ENCODE measurements around the gene PRXL2A. TPM values are rescaled to one million over a fixed set of nuclear protein-coding genes. Genes with fewer than 3 reads are reported as not detected.

PRXL2A gene
- total RNA-seq, 1 donor from 2014 or later, result 101 TPM

DNA sequence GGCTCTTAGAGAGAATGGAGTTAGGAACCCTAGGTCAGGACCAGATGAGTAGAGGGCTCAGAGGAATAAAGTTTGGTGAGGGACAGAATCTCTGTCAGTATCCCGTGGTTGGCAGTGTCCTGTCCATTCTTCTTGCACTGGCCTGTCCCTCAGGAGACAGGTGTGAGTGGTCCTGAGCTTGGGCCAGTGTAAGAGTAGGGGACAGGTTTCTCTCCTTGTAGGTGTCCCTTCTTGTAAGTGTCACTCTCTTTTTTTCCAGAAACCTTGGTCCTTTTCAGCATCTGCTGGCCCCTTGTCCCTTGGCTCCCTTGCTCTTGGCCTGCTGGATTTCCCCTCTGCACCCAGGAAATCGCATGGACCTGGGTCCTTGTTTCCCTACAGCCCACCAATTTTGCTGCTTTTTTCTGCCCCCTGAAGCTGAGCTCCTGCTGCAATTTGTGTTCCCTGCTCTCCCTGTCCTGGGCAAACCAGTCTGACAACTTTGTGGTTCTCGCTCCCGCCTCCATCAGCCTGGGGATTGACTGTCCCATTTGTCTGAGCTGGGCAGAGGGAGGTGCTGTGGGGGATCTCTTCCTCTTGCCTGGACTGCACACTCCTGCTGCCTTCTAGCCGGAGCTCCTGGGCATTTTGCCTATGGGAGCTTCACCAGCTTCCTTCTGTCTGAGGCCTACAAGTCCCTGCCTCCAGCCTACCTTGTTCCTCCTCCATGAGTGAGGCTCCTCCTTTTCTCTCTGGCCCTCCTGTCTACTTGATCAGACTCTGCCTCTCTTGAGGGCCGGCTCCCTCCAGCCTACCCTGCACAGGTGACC, 52.3 kb downstream of the PRXL2A start:
- no peak for DNase-seq (ENCODE audit: low read depth in 2 of 2)

GRCh38 chr10:80461208-80462183, 53.1 kb downstream of the PRXL2A start:
- no peak for DNase-seq (ENCODE audit: low read depth in 2 of 2)

GRCh38 chr10:80462299-80462980, 54.1 kb downstream of the PRXL2A start:
- DNase-seq (ENCODE audit: low read depth in 2 of 2), result peak in 1 of 2 donors; percentile 66

GRCh38 chr10:80462981-80463741, 54.8 kb downstream of the PRXL2A start:
- DNase-seq (ENCODE audit: low read depth in 2 of 2), result peak in 1 of 2 donors; percentile 75

DNA sequence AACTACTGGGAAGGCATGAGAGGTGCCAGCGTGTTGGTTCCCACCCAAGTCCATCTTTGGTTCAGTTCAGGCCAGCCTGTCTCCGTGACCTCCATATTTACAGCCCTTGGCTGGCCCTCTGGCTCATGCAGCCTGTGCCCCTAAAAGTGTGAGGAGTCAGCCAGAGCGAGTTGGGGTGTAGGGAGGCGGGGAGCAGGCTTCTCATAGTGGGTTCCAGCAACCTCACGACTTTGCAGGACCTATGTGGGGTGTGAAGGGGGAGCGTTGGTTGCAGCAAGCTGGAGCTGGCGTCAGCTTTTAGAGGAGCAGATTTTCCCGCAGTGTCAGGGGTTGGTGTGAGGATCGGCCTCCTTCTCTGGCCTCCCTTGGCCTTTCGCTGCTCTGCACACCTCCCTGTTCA, 55.5 kb downstream of the PRXL2A start:
- no peak for DNase-seq (ENCODE audit: low read depth in 2 of 2)

DNA sequence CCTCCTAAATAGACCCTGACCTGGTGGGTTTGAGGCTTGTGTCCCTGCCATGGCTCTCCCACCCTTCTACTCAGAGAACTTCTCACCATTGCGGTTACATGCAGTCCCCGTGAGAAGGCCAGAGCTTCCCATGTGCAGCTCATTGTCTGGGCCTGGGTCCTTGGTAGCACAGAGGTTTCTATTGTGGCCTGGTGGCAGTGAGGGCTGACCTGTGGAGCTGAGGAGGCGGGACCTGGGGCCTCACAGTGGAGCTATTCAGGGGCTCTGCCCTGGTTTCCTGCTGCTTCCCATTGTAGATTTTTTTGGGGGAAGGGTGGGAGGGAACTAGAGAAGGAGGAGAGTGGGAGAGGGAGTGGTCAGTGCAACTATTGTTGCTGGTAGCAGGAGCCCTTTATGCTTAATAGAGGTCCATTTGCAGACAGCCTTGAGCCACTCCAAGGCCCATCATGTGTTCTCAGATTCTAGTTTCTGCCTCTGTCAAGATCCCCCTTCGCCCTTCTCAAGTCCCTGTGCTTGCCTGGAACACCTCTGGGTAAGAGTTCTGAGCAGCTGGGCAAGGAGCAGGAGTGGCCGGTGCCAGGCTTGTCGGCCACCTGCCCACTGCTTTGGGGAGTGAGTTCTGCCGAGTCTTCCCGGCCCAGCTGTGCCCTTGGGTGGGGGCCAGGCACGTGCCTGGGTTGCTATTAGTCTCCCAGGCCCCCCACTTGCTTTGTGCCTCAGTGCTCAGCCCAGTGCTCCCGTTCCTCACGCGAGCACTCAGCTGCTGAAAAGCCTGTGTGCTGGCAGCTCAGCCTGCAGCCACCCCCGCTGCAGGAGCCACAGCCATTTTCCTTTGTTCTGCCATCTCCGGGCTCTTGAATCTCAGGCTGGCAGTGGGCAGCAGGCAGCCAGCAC, 56.5 kb downstream of the PRXL2A start:
- DNase-seq (ENCODE audit: low read depth in 2 of 2), result peak; percentile 47 to 80

DNA sequence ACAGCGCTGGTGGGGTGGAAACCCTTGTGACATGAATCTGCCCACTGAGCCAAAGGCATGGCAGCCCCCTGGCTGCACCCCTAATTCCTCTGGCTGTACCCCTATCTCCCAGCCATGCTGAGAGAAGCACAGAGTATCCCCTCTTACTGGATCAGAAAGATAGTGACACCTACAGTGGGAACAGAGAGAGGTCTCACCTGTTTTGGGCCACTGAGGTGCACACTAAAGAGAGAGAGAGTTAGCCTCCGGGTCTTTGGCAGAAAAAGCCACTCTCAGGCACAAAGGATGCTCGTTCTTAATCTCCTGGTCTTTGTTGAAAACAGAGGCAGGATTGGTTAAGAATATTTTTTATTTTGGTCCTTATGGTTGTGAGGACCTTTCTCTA, 57.1 kb downstream of the PRXL2A start:
- DNase-seq (ENCODE audit: low read depth in 2 of 2), result no peak

GRCh38 chr10:80465839-80466590, 57.7 kb downstream of the PRXL2A start:
- DNase-seq (ENCODE audit: low read depth in 2 of 2), result no peak

- no peak for DNase-seq (ENCODE audit: low read depth in 2 of 2)
Measured at GRCh38 chr10:80466724-80467326, 58.5 kb downstream of the PRXL2A start.

DNA sequence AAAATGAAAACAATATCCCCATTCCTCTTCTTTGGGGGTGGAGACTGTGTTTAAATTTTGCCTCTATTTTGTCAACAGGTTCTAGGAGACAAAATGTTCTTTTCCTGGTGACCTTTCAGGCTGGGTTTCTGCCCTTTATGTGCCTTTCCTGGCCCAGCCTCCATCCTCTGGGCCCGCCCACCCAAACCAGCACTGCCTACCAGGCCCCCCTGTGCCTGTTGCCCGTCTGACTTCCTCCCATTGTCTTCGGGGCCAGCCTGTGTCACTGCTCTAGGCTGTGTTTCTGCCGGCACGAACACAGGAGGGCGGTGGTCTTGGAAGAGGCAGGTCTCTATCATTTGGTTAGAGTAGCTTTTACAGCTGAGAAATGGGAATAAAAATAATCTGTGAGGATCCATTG, 59.7 kb downstream of the PRXL2A start:
- peak; percentile 74 to 94 for DNase-seq (ENCODE audit: low read depth in 2 of 2)

DNA sequence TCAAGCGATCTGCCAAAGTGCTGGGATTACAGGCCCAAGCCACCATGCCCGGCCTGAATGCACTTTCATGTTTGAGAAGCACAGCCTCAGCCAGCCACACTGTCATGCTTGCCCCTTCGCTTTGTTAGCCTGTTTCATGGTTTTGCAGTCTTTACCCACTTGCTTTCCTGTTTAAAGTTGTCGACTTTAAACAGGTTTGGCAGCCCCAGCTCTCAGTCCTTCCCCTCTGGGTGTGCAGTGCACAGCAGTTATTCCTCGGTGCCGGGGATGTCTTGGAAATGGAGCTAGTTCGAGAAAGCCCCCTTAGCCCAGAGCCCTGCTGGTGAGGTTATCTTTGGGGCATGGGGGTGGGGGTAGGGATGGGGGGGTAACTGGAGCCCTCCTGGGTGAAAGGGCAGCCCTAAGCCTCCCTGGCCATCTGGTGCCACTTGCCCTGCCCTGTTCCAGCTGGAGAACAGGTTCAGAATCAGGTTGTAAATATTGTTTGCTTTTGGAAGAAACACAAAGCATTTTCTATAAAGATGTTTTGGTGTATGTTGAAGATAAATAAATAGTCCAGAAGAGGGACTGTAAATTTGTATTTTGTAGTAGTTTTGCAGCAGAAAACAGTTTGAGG, 60.6 kb downstream of the PRXL2A start:
- DNase-seq (ENCODE audit: low read depth in 2 of 2), result no peak

- no peak for DNase-seq (ENCODE audit: low read depth in 2 of 2)
Measured at GRCh38 chr10:80470266-80470665, 61.9 kb downstream of the PRXL2A start.

DNA sequence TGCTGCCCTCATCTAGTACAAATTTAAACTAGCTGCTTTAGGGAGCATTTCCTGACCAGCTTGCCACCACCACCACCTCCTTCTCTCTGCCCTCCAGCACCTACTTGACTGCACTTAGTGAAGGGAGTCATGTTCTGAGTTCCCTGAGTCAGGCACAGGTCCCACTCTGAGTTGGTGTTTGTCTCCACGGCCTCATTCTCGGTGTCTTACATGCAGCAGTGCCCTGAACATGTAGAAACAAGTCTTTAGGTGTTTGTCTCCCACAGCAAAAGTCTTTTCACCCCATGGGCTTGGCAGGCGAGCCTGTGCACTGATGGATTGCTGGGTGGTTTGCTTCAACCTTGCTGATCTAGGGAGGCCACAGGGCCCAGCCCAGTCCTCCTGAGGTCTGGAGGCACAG, 62.6 kb downstream of the PRXL2A start:
- DNase-seq (ENCODE audit: low read depth in 2 of 2), result no peak

- DNase-seq (ENCODE audit: low read depth in 2 of 2), result no peak
Measured at GRCh38 chr10:80471715-80472233, 63.4 kb downstream of the PRXL2A start.

GRCh38 chr10:80472234-80473095, 64.1 kb downstream of the PRXL2A start:
- DNase-seq (ENCODE audit: low read depth in 2 of 2), result peak in 1 of 2 donors; percentile 92

DNA sequence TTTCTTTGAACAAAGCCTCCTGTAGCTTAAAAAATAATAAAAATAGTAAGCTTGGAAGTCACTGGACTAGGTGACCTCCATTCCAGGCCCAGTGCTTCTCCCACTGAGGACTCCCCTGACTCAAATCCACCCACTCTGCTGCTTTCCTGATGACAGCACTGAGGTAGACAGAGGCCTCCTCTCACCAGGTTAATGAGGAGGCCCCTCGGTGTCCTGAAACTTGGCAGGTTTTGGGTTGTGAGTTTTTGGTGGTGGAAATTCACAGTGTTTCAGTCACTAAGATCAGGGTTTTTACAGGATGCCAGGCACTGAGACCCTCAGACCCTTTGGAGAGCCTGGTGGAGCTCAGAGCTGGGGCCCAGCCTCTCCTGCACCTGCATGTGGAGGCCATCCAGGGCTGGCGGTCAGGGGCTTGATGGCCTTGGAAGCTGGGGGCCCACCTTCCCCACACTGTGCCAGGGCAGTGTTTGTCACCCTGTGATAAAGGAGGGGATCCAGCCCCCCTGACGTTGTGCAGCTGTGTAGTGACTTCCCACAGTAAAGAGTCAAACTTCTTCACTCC, 64.8 kb downstream of the PRXL2A start:
- no peak for DNase-seq (ENCODE audit: low read depth in 2 of 2)

Data from dermis microvascular lymphatic vessel endothelial cell (primary cell).